ENCODE data around the gene FAM114A1. TPM values are rescaled to one million over a fixed set of nuclear protein-coding genes. Genes with fewer than 3 reads are reported as not detected.

Gene FAM114A1
- total and polyA plus RNA-seq, 2 of the 8 experiments (the other 6 are each of a cell fraction or from before 2014, with no cell fraction given) = 9.5 to 12.0 TPM

GRCh38 chr4:38873290-38873944 lies 5.8 kb downstream of the FAM114A1 start:
- Histone ChIP-seq H2BK20ac (ENCODE audit: low read length) (no peak overlapping the region), H3K23ac (ENCODE audit: insufficient read length) (no peak overlapping the region), H3K9me3 (ENCODE audit: insufficient read depth in 2 of 2, low read depth in 1 of 2, low read length in 1 of 2) (peaks cover 6 to 10% of the 10 kb centered on the region in 2 experiments; a peak in 2 of 4 replicates), H3K27ac (ENCODE audit: low read depth, low read length) (no peak overlapping the region), H3K4me2 (ENCODE audit: insufficient read depth in 1 of 2, low read depth in 2 of 2, low read length in 2 of 2) (no peak overlapping the region), H4K20me1 (replicated peaks in 1 of 2; ENCODE audit: control insufficient read depth in 1 of 2, insufficient read depth in 2 of 2, low read length in 2 of 2) (peaks cover 0 to 3% of the 10 kb centered on the region in 2 experiments), H3K9ac (replicated peaks in 1 of 4; ENCODE audit: extremely low read depth in 1 of 4, low read depth in 3 of 4, low read length in 3 of 4) (no peak overlapping the region), H3K4ac (replicated peaks; ENCODE audit: insufficient read length, low read depth, low read length) (no peak overlapping the region), H4K8ac (ENCODE audit: extremely low read depth, insufficient read depth, low read length) (no peak overlapping the region), H3K79me2 (ENCODE audit: control insufficient read depth in 1 of 2, insufficient read depth in 2 of 2, low read length in 2 of 2) (no peaks in the 10 kb centered on the region), H2BK5ac (ENCODE audit: low read depth, low read length) (no peak overlapping the region), H3K79me1 (ENCODE audit: low read depth, low read length) (peaks cover 2% of the 10 kb centered on the region; the same call in 1 of the 2 replicates), H4K91ac (replicated peaks; ENCODE audit: insufficient read length, low read length) (no peak overlapping the region), H3K36me3 (ENCODE audit: control insufficient read depth in 2 of 4, insufficient read depth in 4 of 4, low read length in 3 of 4) (peaks cover 0 to 3% (median 1%) of the 10 kb centered on the region in 4 experiments; a peak in 2 of 8 replicates), H3K23me2 (ENCODE audit: low read depth, low read length) (peaks cover 2% of the 10 kb centered on the region; the same call in 1 of the 2 replicates), H4K5ac (ENCODE audit: insufficient read length, low read depth, low read length) (no peak overlapping the region), H3K14ac (ENCODE audit: insufficient read length) (no peak overlapping the region), H2BK15ac (ENCODE audit: low read length) (no peak overlapping the region), H3K56ac (replicated peaks; ENCODE audit: insufficient read length, low read depth, low read length) (no peak overlapping the region), H2BK12ac (ENCODE audit: low read depth, low read length) (no peak overlapping the region), H2BK120ac (replicated peaks; ENCODE audit: low read depth, low read length) (no peak overlapping the region), H2AK5ac (ENCODE audit: low read depth, low read length) (no peak overlapping the region), H2AFZ (ENCODE audit: low read length) (no peak overlapping the region), H3K18ac (ENCODE audit: extremely low read depth, low read length) (no peak overlapping the region), H3K4me1 (replicated peaks in 1 of 4; ENCODE audit: control insufficient read depth in 3 of 4, insufficient read depth in 4 of 4, low read length in 3 of 4) (peaks cover 0 to 3% (median 1%) of the 10 kb centered on the region in 4 experiments; a peak in 4 of 7 replicates), H3K4me3 (ENCODE audit: extremely low read depth in 1 of 4, insufficient read depth in 2 of 4, low read depth in 3 of 4, low read length in 4 of 4) (no peak overlapping the region), H3K27me3 (replicated peaks in 1 of 4; ENCODE audit: control insufficient read depth in 3 of 4, extremely low read depth in 1 of 4, insufficient read depth in 3 of 4, low read length in 3 of 4) (no peaks in the 10 kb centered on the region)
- ChIA-PET CTCF (ENCODE audit: partially characterized antibody) (interaction anchor here (0.6 to 6.9 kb wide), 7 partner anchors 12 to 492 kb away, joined by 3 to 62 read pairs (median 4); no protein-coding TSS in a partner anchor), POLR2A (ENCODE audit: partially characterized antibody) (no interaction called here)
- no peak for FAIRE-seq
- TF ChIP-seq BRCA1 (IDR thresholded peaks at IDR 0.05; ENCODE audit: low read depth, low read length) (no peak), SIN3A (conservative IDR thresholded peaks at IDR 0.05 in 1 of 2, IDR thresholded peaks at IDR 0.05 in 1 of 2; ENCODE audit: low read depth in 1 of 2, low read length in 2 of 2) (no peak), CTCF (IDR thresholded peaks at IDR 0.05; ENCODE audit: control extremely low read depth in 1 of 3, insufficient read depth in 1 of 3, low read depth in 1 of 3, low read length in 3 of 3) (peak in 1 of 3 experiments; percentile 14; a peak in 2 of 4 replicates), RAD21 (IDR thresholded peaks at IDR 0.05 in 1 of 2, conservative IDR thresholded peaks at IDR 0.05 in 1 of 2; ENCODE audit: low read depth in 2 of 2, low read length in 2 of 2) (peak in 1 of 2 experiments; percentile 24; a peak in 1 of 4 replicates)
- 87% methylated on average over 5 of the region's 5 CpGs; no CpG with 5 or more reads in 1 of the 2 experiments for WGBS, 2 experiments (ENCODE audit: extremely low coverage in 1 of 2, insufficient coverage in 1 of 2, insufficient read length in 1 of 2, insufficient replicate concordance in 2 of 2, low coverage in 1 of 2, low lambda C conversion rate in 2 of 2, missing lambda C conversion rate in 1 of 2)
- DNase-seq (ENCODE audit: low read depth in 1 of 2, low spot score in 2 of 2) = no peak

Measured in H1 (cell line).